Adrenal gland (tissue), 12 donors: Measurements from ENCODE around the gene TRPV3. TPM values are rescaled to one million over a fixed set of nuclear protein-coding genes. Genes with fewer than 3 reads are reported as not detected.

ENCODE experiments used
- DNase-seq, 7 donors: peaks; one replicate each; pipeline ENCODE4 v3.0.0-alpha.2; 2019 to 2020
- H3K27ac ChIP-seq, 5 donors: fragments of 200-600 bp; sonication (generic) in 4 of 5; 1 replicate in 3 of 5; 2 replicates in 2 of 5; pipeline versions ENCODE4 v1.5.1 to v1.8.0; 2016 to 2020; ENCODE audit warnings: mild to moderate bottlenecking in 1 of 5
- H3K27me3 ChIP-seq: fragments of 200-600 bp; 2 replicates; pipeline ENCODE4 v1.8.0; 2021
- H3K36me3 ChIP-seq, 2 donors: fragments of 200-600 bp; replicated peaks in 1 of 2; 1 replicate in 1 of 2; 2 replicates in 1 of 2; pipeline versions ENCODE4 v1.5.1 to v1.8.0; 2018 to 2022
- H3K4me1 ChIP-seq, 2 donors: fragments of 200-600 bp; replicated peaks in 1 of 2; 1 replicate in 1 of 2; 2 replicates in 1 of 2; pipeline versions ENCODE4 v1.5.1 to v1.8.0; 2018 to 2021
- H3K4me3 ChIP-seq, 4 donors: fragments of 200-600 bp; sonication (generic) in 3 of 4; one replicate each; pipeline ENCODE4 v1.5.1; 2016 to 2018
- H3K9me3 ChIP-seq, 3 donors: fragments of 200-600 bp; sonication (generic) in 1 of 3; replicated peaks in 1 of 3; 1 replicate in 2 of 3; 2 replicates in 1 of 3; pipeline versions ENCODE4 v1.5.1 to v1.8.0; 2016 to 2021
- CTCF ChIP-seq, 6 experiments: fragments of 450-650 bp in 4 of 6; fragments of 200-600 bp in 2 of 6; sonication (generic) in 1 of 6; IDR thresholded peaks; 1 replicate in 5 of 6; 2 replicates in 1 of 6; pipeline versions ENCODE4 v1.5.1 to v1.8.0; 2016 to 2021; ENCODE audit warnings: antibody characterized with exemption in 6 of 6, mild to moderate bottlenecking in 2 of 6, moderate library complexity in 1 of 6
- POLR2A ChIP-seq, 2 donors: fragments of 450-650 bp; IDR thresholded peaks; one replicate each; pipeline ENCODE4 v1.6.1; 2017; ENCODE audit warnings: antibody characterized with exemption in 2 of 2, mild to moderate bottlenecking in 2 of 2, moderate library complexity in 1 of 2
- WGBS, 4 donors: extraction: QIAGEN DNeasy Blood & Tissue Kit in 2 of 4; methylation state at CpG; one replicate each; pipeline versions ENCODE4 v1.1.5 to v1.1.7; 2013 to 2017; 5-methylcytosine and 5-hydroxymethylcytosine counted together
- intact Hi-C, 2 donors: fragments of 100-400 bp; cut with DNase I; formaldehyde crosslinking; loops; one replicate each; pipeline versions ENCODE4 v1.14.1 to v1.15.0; 2022 to 2023
- polyA plus RNA-seq, 3 donors: library from polyadenylated mRNA; stranded (reverse); fragments of 200-250 nt in 2 of 3; fragments of 350-450 nt in 1 of 3; fragmentation: Illumina TruSeq in 1 of 3; extraction: RNeasy Lipid Tissue Mini Kit (QIAGEN cat#74804) in 1 of 3; gene quantifications; one replicate each; pipeline ENCODE4 v1.2.3, GENCODE V29; 2013 to 2014
- total RNA-seq, 9 donors: library from RNA; depleted of rRNA in 4 of 9; stranded (reverse); fragments of >200 nt in 4 of 9; fragments of 120-200 nt in 1 of 9; fragmentation: NEBNext Ultra II Directional in 1 of 9; extraction: Animal tissue kit (Norgen Biotek cat#: 25700) in 1 of 9; gene quantifications; one replicate each; pipeline versions ENCODE4 v1.1.0 to v1.2.4, GENCODE V29; 2013 to 2023
- donor health status: healthy with polysubstance abuse.
- donor health status: Bipolar disorder and iron deficiency.
- donor health status: DM: yes; HTN: yes; CAD: no.
- donor health status: DM: no; HTN: no; CAD: no.
- donor health status: DM: no; HTN: no; CAD: no.
- donor health status: DM: yes; HTN: yes; CAD: no.

TRPV3 gene
- total and polyA plus RNA-seq, 12 donors: 0.14 to 1.4 (median 0.41) TPM

- TF ChIP-seq POLR2A (IDR thresholded peaks at IDR 0.05) (no peak), CTCF (IDR thresholded peaks at IDR 0.05) (no peak)
These were observed 470 bp downstream of the TRPV3 start for GRCh38 chr17:3556916-3557767.

GRCh38 chr17:3556239-3556915 lies 1.2 kb downstream of the TRPV3 start:
- 80 to 89% (median 89%) methylated on average over 17 to 19 of the region's 19 CpGs for WGBS, 4 donors
- Histone ChIP-seq H3K36me3 (no peaks in the 10 kb centered on the region), H3K4me1 (no peaks in the 10 kb centered on the region), H3K27ac (no peak overlapping the region), H3K4me3 (no peak overlapping the region), H3K27me3 (no peaks in the 10 kb centered on the region), H3K9me3 (no peaks in the 10 kb centered on the region)
- no peak for DNase-seq
- intact Hi-C loops: no loop called here
- no peak for TF ChIP-seq POLR2A (IDR thresholded peaks at IDR 0.05)
- TF ChIP-seq CTCF (IDR thresholded peaks at IDR 0.05): no peak

More at GRCh38 chr17:3556916-3557767, 470 bp downstream of the TRPV3 start:
- Histone ChIP-seq H3K9me3 (no peaks in the 10 kb centered on the region), H3K27me3 (no peaks in the 10 kb centered on the region), H3K4me3 (no peak overlapping the region), H3K4me1 (no peaks in the 10 kb centered on the region), H3K27ac (no peak overlapping the region), H3K36me3 (no peaks in the 10 kb centered on the region)
- no peak for DNase-seq
- WGBS, 4 donors: 58 to 74% (median 67%) methylated on average over 5 to 15 of the region's 15 CpGs
- intact Hi-C loops: no loop called here

GRCh38 chr17:3555189-3555796 lies 2.3 kb downstream of the TRPV3 start:
- H3K4me1 ChIP-seq: no peaks in the 10 kb centered on the region
- H3K36me3 ChIP-seq: no peaks in the 10 kb centered on the region
- intact Hi-C loops: no loop called here
- WGBS, 4 donors: 74 to 94% (median 81%) methylated on average over 4 to 10 of the region's 10 CpGs
- no peak for TF ChIP-seq CTCF (IDR thresholded peaks at IDR 0.05)
- TF ChIP-seq POLR2A (IDR thresholded peaks at IDR 0.05): no peak
- no peak overlapping the region for H3K27ac ChIP-seq
- no peaks in the 10 kb centered on the region for H3K27me3 ChIP-seq
- no peak overlapping the region for H3K4me3 ChIP-seq
- H3K9me3 ChIP-seq: no peaks in the 10 kb centered on the region
- no peak for DNase-seq

GRCh38 chr17:3554440-3554839 lies 3.2 kb downstream of the TRPV3 start:
- no peaks in the 10 kb centered on the region for H3K36me3 ChIP-seq
- DNase-seq: no peak
- no peaks in the 10 kb centered on the region for H3K4me1 ChIP-seq
- H3K27ac ChIP-seq: no peak overlapping the region
- H3K27me3 ChIP-seq: no peaks in the 10 kb centered on the region
- intact Hi-C loops: no loop called here
- WGBS, 4 donors: 78 to 86% (median 83%) methylated on average over 10 to 13 of the region's 13 CpGs
- TF ChIP-seq CTCF (IDR thresholded peaks at IDR 0.05) (no peak), POLR2A (IDR thresholded peaks at IDR 0.05) (no peak)
- H3K4me3 ChIP-seq: no peak overlapping the region
- H3K9me3 ChIP-seq: no peaks in the 10 kb centered on the region
